Neural cell (in vitro differentiated cells): ENCODE results near the gene CALHM1. TPM values are rescaled to one million over a fixed set of nuclear protein-coding genes. Genes with fewer than 3 reads are reported as not detected.
"Not testable (repeated sequence)": the region's sequence is repeated elsewhere in the genome, so short reads cannot be mapped to it uniquely, and the experiment has no call there.

ENCODE experiments used
- H2AFZ ChIP-seq: fragments of 200-600, 300-800 bp; sonication (generic), shearing (Covaris generic); 2 replicates; pipeline ENCODE4 v1.6.0; 2014; ENCODE audit warnings: low read depth, mild to moderate bottlenecking, antibody characterized with exemption, low read length, moderate library complexity
- H3F3A ChIP-seq: fragments of 200-600 bp; shearing (Covaris generic); 2 replicates; pipeline ENCODE4 v1.6.1; 2016; ENCODE audit warnings: mild to moderate bottlenecking, moderate library complexity, mixed read lengths, antibody characterized with exemption, low read length; ENCODE audit not compliant: insufficient read depth, poor library complexity, severe bottlenecking
- H3K27ac ChIP-seq: fragments of 200-600, 300-800 bp; sonication (generic), shearing (Covaris generic); 2 replicates; pipeline ENCODE4 v1.5.1; 2014; ENCODE audit warnings: mild to moderate bottlenecking, low read length, moderate library complexity
- H3K27me3 ChIP-seq: fragments of 300-800, 200-600 bp; sonication (generic), shearing (Covaris generic); 2 replicates; pipeline ENCODE4 v1.6.0; 2014; ENCODE audit warnings: mild to moderate bottlenecking, low read depth, low read length, moderate library complexity; ENCODE audit not compliant: insufficient read depth
- H3K36me3 ChIP-seq: fragments of 300-800, 200-600 bp; sonication (generic), shearing (Covaris generic); 2 replicates; pipeline ENCODE4 v1.5.1; 2014; ENCODE audit warnings: mild to moderate bottlenecking, antibody characterized with exemption, low read length, moderate library complexity; ENCODE audit not compliant: insufficient read depth
- H3K4me2 ChIP-seq: fragments of 300-800, 200-600 bp; sonication (generic), shearing (Covaris generic); 2 replicates; pipeline ENCODE4 v1.6.0; 2014; ENCODE audit warnings: mild to moderate bottlenecking, low read length
- H3K4me3 ChIP-seq: fragments of 300-800, 200-600 bp; sonication (generic), shearing (Covaris generic); 2 replicates; pipeline ENCODE4 v1.5.1; 2014; ENCODE audit warnings: mild to moderate bottlenecking, low read length, moderate library complexity
- H3K79me2 ChIP-seq: fragments of 200-600 bp; shearing (Covaris generic); replicated peaks from 2 replicates; pipeline ENCODE4 v1.6.0; 2014; ENCODE audit warnings: mild to moderate bottlenecking, low read length, moderate library complexity; ENCODE audit not compliant: insufficient read depth
- H3K9ac ChIP-seq: fragments of 300-800, 200-600 bp; sonication (generic), shearing (Covaris generic); 2 replicates; pipeline ENCODE4 v1.6.1; 2016; ENCODE audit warnings: mild to moderate bottlenecking, low read length, mixed read lengths
- H3K9me2 ChIP-seq: fragments of 200-600 bp; shearing (Covaris generic); 2 replicates; pipeline ENCODE4 v1.6.1; 2016; ENCODE audit warnings: mild to moderate bottlenecking, low read length, mixed read lengths; ENCODE audit not compliant: insufficient read depth
- H3K9me3 ChIP-seq: fragments of 200-600, 300-800 bp; sonication (generic), shearing (Covaris generic); 2 replicates; pipeline ENCODE4 v1.6.1; 2016; ENCODE audit warnings: mild to moderate bottlenecking, mixed run types, low read length, moderate library complexity, mixed read lengths
- H4K20me1 ChIP-seq: fragments of 200-600 bp; shearing (Covaris generic); 2 replicates; pipeline ENCODE4 v1.6.1; 2016; ENCODE audit warnings: mild to moderate bottlenecking, mixed run types; ENCODE audit not compliant: insufficient read depth
- EP300 ChIP-seq: fragments of 450-650 bp; conservative IDR thresholded peaks from 2 replicates; pipeline ENCODE4 v1.6.1; 2014; ENCODE audit warnings: antibody characterized with exemption, mild to moderate bottlenecking, moderate library complexity; ENCODE audit not compliant: poor library complexity, severe bottlenecking
- EZH2 ChIP-seq: fragments of 200-600, 300-800 bp; shearing (Covaris generic), sonication (generic); IDR thresholded peaks from 2 replicates; pipeline ENCODE4 v1.6.1; 2014; ENCODE audit warnings: antibody characterized with exemption, low read length, borderline replicate concordance, mild to moderate bottlenecking; ENCODE audit not compliant: insufficient read depth, poor library complexity, severe bottlenecking
- MXI1 ChIP-seq: fragments of 450-650 bp; conservative IDR thresholded peaks from 2 replicates; pipeline ENCODE4 v1.6.1; 2014; ENCODE audit warnings: antibody characterized with exemption, mild to moderate bottlenecking; ENCODE audit not compliant: poor library complexity, severe bottlenecking
- POLR2AphosphoS5 ChIP-seq: IDR thresholded peaks from 2 replicates; pipeline ENCODE4 v1.6.1; 2012
- RAD21 ChIP-seq: fragments of 450-650 bp; conservative IDR thresholded peaks from 2 replicates; pipeline ENCODE4 v1.6.1; 2014; ENCODE audit warnings: antibody characterized with exemption, mild to moderate bottlenecking, moderate library complexity
- REST ChIP-seq: IDR thresholded peaks from 2 replicates; pipeline ENCODE4 v1.6.1; 2012; ENCODE audit warnings: borderline replicate concordance
- SMC3 ChIP-seq: fragments of 450-650 bp; conservative IDR thresholded peaks from 2 replicates; pipeline ENCODE4 v1.6.1; 2014; ENCODE audit warnings: antibody characterized with exemption, mild to moderate bottlenecking, moderate library complexity; ENCODE audit not compliant: poor library complexity
- TAF1 ChIP-seq: IDR thresholded peaks from 2 replicates; pipeline ENCODE4 v1.6.1; 2012; ENCODE audit warnings: low read depth
- polyA plus RNA-seq: library from polyadenylated mRNA; depleted of rRNA; stranded (reverse); fragments of >200 nt; gene quantifications from 2 replicates; pipeline ENCODE4 v1.2.3, GENCODE V29; 2014
- TF ChIP-seq, protein P1 (sequence below): fragments of 450-650 bp; IDR thresholded peaks from 2 replicates; pipeline ENCODE4 v1.5.1; 2014; ENCODE audit warnings: antibody characterized with exemption, mild to moderate bottlenecking, moderate library complexity; ENCODE audit not compliant: poor library complexity, severe bottlenecking

Gene CALHM1
- polyA plus RNA-seq, 1 donor from 2014 or later, result not detected

- Histone ChIP-seq H4K20me1 (no peaks in the 10 kb centered on the region), H3K4me2 (no peak overlapping the region), H3K36me3 (peaks cover 6% of the 10 kb centered on the region), H3K27ac (no peak overlapping the region), H3F3A (no peaks in the 10 kb centered on the region), H3K4me3 (no peak overlapping the region), H3K79me2 (no peaks in the 10 kb centered on the region), H3K9ac (no peak overlapping the region), H3K9me3 (no peaks in the 10 kb centered on the region), H3K27me3 (no peaks in the 10 kb centered on the region), H2AFZ (no peak overlapping the region), H3K9me2 (no peaks in the 10 kb centered on the region)
- TF ChIP-seq SMC3 (no peak), EP300 (no peak), RAD21 (no peak), TAF1 (no peak), EZH2 (no peak), POLR2AphosphoS5 (no peak), MXI1 (no peak), REST (no peak)
- TF ChIP-seq, protein P1, sequence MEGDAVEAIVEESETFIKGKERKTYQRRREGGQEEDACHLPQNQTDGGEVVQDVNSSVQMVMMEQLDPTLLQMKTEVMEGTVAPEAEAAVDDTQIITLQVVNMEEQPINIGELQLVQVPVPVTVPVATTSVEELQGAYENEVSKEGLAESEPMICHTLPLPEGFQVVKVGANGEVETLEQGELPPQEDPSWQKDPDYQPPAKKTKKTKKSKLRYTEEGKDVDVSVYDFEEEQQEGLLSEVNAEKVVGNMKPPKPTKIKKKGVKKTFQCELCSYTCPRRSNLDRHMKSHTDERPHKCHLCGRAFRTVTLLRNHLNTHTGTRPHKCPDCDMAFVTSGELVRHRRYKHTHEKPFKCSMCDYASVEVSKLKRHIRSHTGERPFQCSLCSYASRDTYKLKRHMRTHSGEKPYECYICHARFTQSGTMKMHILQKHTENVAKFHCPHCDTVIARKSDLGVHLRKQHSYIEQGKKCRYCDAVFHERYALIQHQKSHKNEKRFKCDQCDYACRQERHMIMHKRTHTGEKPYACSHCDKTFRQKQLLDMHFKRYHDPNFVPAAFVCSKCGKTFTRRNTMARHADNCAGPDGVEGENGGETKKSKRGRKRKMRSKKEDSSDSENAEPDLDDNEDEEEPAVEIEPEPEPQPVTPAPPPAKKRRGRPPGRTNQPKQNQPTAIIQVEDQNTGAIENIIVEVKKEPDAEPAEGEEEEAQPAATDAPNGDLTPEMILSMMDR, result no peak
Observed at GRCh38 chr10:103417601-103418000, 41.1 kb downstream of the CALHM1 start.

DNA sequence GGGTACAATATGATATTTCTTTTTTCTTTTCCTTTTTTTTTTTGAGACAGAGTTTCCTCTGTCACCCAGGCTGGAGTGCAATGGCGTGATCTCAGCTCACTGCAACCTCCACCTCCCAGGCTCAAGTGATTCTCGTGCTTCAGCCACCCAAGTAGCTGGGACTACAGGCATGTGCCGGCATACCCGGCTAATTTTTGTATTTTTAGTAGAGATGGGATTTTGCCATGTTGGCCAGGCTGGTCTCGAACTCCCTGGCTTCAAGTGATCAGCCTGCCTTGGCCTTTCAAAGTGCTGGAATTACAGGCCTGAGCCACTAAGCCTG, 41.6 kb downstream of the CALHM1 start:
- not testable (repeated sequence) for H3K4me2 ChIP-seq, H3K79me2 ChIP-seq, H3K27me3 ChIP-seq, H3K9me3 ChIP-seq, H3K36me3 ChIP-seq, H3K9me2 ChIP-seq, H3F3A ChIP-seq, H4K20me1 ChIP-seq, H3K27ac ChIP-seq, H3K4me3 ChIP-seq, H3K9ac ChIP-seq, H2AFZ ChIP-seq
- TF ChIP-seq, protein P1, result peak; percentile 37
- peak; percentile 39 for TF ChIP-seq SMC3
